Type B pancreatic cell (in vitro differentiated cells): ENCODE measurements around the gene KIRREL3. TPM values are rescaled to one million over a fixed set of nuclear protein-coding genes. Genes with fewer than 3 reads are reported as not detected.

Source experiments
- DNase-seq: peaks from one replicate; pipeline ENCODE4 v3.0.0; 2021; ENCODE audit warnings: mixed read lengths; ENCODE audit not compliant: unreplicated experiment; ENCODE audit errors: extremely low spot score
- H3K27ac Mint-ChIP-seq: 2 replicates; pipeline ENCODE4 v1.8.0; 2021; ENCODE audit warnings: mild to moderate bottlenecking, mixed read lengths
- H3K27me3 Mint-ChIP-seq: 2 replicates; pipeline ENCODE4 v1.8.0; 2021; ENCODE audit warnings: mixed read lengths
- H3K36me3 Mint-ChIP-seq: 2 replicates; pipeline ENCODE4 v1.8.0; 2021; ENCODE audit warnings: mixed read lengths
- H3K4me1 Mint-ChIP-seq: one replicate; pipeline ENCODE4 v1.8.0; 2021; ENCODE audit warnings: mixed read lengths; ENCODE audit not compliant: unreplicated experiment
- H3K4me3 Mint-ChIP-seq: 2 replicates; pipeline ENCODE4 v1.8.0; 2021; ENCODE audit warnings: mild to moderate bottlenecking, mixed read lengths
- H3K9me3 Mint-ChIP-seq: 2 replicates; pipeline ENCODE4 v1.8.0; 2021; ENCODE audit warnings: mixed read lengths
- CTCF ChIP-seq: fragments of 200-600 bp; sonication (generic); conservative IDR thresholded peaks from 2 replicates; pipeline ENCODE4 v1.5.0; 2021; ENCODE audit warnings: antibody characterized with exemption, mild to moderate bottlenecking
- total RNA-seq: library from RNA; stranded (reverse); gene quantifications from 2 replicates; pipeline ENCODE4 v1.2.1, GENCODE V29; 2021; ENCODE audit warnings: low replicate concordance

The KIRREL3 gene
- total RNA-seq, 1 donor from 2014 or later: 4.1 TPM

- no peak for TF ChIP-seq CTCF
- Mint-ChIP-seq H3K4me3 (no peak overlapping the region), H3K27ac (no peak overlapping the region), H3K36me3 (no peaks in the 10 kb centered on the region), H3K4me1 (peaks cover 13% of the 10 kb centered on the region), H3K27me3 (peaks cover 11% of the 10 kb centered on the region), H3K9me3 (no peaks in the 10 kb centered on the region)
- no peak for DNase-seq
These were observed 418.5 kb downstream of the KIRREL3 start for GRCh38 chr11:126581871-126582648.

GRCh38 chr11:126578426-126578825, 422.1 kb downstream of the KIRREL3 start:
- H3K27me3 Mint-ChIP-seq: peaks cover 24% of the 10 kb centered on the region
- H3K36me3 Mint-ChIP-seq: no peaks in the 10 kb centered on the region
- no peak for DNase-seq
- H3K27ac Mint-ChIP-seq: no peak overlapping the region
- peaks cover 17% of the 10 kb centered on the region for H3K4me1 Mint-ChIP-seq
- no peaks in the 10 kb centered on the region for H3K9me3 Mint-ChIP-seq
- no peak for TF ChIP-seq CTCF
- no peak overlapping the region for H3K4me3 Mint-ChIP-seq

GRCh38 chr11:126578021-126578420, 422.5 kb downstream of the KIRREL3 start:
- H3K27ac Mint-ChIP-seq: no peak overlapping the region
- H3K36me3 Mint-ChIP-seq: no peaks in the 10 kb centered on the region
- no peaks in the 10 kb centered on the region for H3K9me3 Mint-ChIP-seq
- no peak overlapping the region for H3K4me3 Mint-ChIP-seq
- DNase-seq: no peak
- TF ChIP-seq CTCF: no peak
- H3K4me1 Mint-ChIP-seq: peaks cover 14% of the 10 kb centered on the region
- peaks cover 24% of the 10 kb centered on the region for H3K27me3 Mint-ChIP-seq

- TF ChIP-seq CTCF: no peak
- peaks cover 39% of the 10 kb centered on the region for H3K27me3 Mint-ChIP-seq
These were observed 424.7 kb downstream of the KIRREL3 start for GRCh38 chr11:126575849-126576248.

GRCh38 chr11:126573325-126573978, 427.1 kb downstream of the KIRREL3 start:
- DNase-seq: no peak
- Mint-ChIP-seq H3K36me3 (no peaks in the 10 kb centered on the region), H3K27me3 (peaks cover 56% of the 10 kb centered on the region), H3K4me3 (no peak overlapping the region), H3K4me1 (peaks cover 4% of the 10 kb centered on the region), H3K27ac (no peak overlapping the region), H3K9me3 (no peaks in the 10 kb centered on the region)
- TF ChIP-seq CTCF: peak; percentile 60

More at GRCh38 chr11:126575849-126576248, 424.7 kb downstream of the KIRREL3 start:
- Mint-ChIP-seq H3K4me1 (peaks cover 4% of the 10 kb centered on the region), H3K27ac (no peak overlapping the region), H3K9me3 (no peaks in the 10 kb centered on the region), H3K4me3 (no peak overlapping the region), H3K36me3 (no peaks in the 10 kb centered on the region)
- no peak for DNase-seq
